HL-60/S4 treated with retinoic acid at 250 ng/mL for 4 days and 3 days (cell line): ENCODE results near the gene BNIP3.
"Not testable (repeated sequence)": the region's sequence is repeated elsewhere in the genome, so short reads cannot be mapped to it uniquely, and the experiment has no call there.

Experiments used
- in situ Hi-C: fragments of 300-500 bp; cut with MboI; formaldehyde crosslinking; loops from 2 replicates; pipeline ENCODE4 v1.7.0; 2022; ENCODE audit warnings: low sequenced_read_pairs

BNIP3 gene

GRCh38 chr10:131933016-131933695 lies 48.6 kb downstream of the BNIP3 start:
- in situ Hi-C loops: no loop called here

- in situ Hi-C loops: no loop called here
Observed at GRCh38 chr10:131931981-131932380, 49.7 kb downstream of the BNIP3 start.

- in situ Hi-C loops: no loop called here
Observed at GRCh38 chr10:131930586-131931330, 51.0 kb downstream of the BNIP3 start.

- in situ Hi-C loops: no loop called here
Observed at GRCh38 chr10:131930150-131930549, 51.6 kb downstream of the BNIP3 start.

- in situ Hi-C loops: no loop called here
Observed at GRCh38 chr10:131929122-131929845, 52.4 kb downstream of the BNIP3 start.

- in situ Hi-C loops: no loop called here
Observed at GRCh38 chr10:131928248-131929095, 53.3 kb downstream of the BNIP3 start.

- in situ Hi-C loops: no loop called here
Observed at GRCh38 chr10:131926743-131927595, 54.8 kb downstream of the BNIP3 start.

- in situ Hi-C loops: no loop called here
Observed at GRCh38 chr10:131926253-131926652, 55.5 kb downstream of the BNIP3 start.

- in situ Hi-C loops: no loop called here
Observed at GRCh38 chr10:131925716-131926115, 56.0 kb downstream of the BNIP3 start.

GRCh38 chr10:131925011-131925649 lies 56.6 kb downstream of the BNIP3 start:
- in situ Hi-C loops: no loop called here

GRCh38 chr10:131923038-131923756 lies 58.5 kb downstream of the BNIP3 start:
- in situ Hi-C loops: no loop called here

- in situ Hi-C loops: no loop called here
Observed at GRCh38 chr10:131921184-131921583, 60.5 kb downstream of the BNIP3 start.

GRCh38 chr10:131920693-131921092 lies 61.0 kb downstream of the BNIP3 start:
- in situ Hi-C loops: no loop called here

GRCh38 chr10:131920151-131920550 lies 61.6 kb downstream of the BNIP3 start:
- in situ Hi-C loops: no loop called here

- in situ Hi-C loops: not testable (repeated sequence)
Observed at GRCh38 chr10:131919461-131919860, 62.3 kb downstream of the BNIP3 start.
